Astrocyte (in vitro differentiated cells and primary cell): ENCODE results near the gene WDR20.

Source experiments
- EZH2 ChIP-seq: IDR thresholded peaks from 2 replicates; pipeline ENCODE4 v1.6.1; 2012; ENCODE audit warnings: mild to moderate bottlenecking, low read length, inconsistent platforms; ENCODE audit not compliant: insufficient read depth
- TF ChIP-seq, protein P1 (sequence below): IDR thresholded peaks from 2 replicates; pipeline ENCODE4 v1.5.1; 2011; ENCODE audit warnings: low read depth, mild to moderate bottlenecking, inconsistent platforms, low read length, moderate library complexity; ENCODE audit not compliant: insufficient read depth

DNA sequence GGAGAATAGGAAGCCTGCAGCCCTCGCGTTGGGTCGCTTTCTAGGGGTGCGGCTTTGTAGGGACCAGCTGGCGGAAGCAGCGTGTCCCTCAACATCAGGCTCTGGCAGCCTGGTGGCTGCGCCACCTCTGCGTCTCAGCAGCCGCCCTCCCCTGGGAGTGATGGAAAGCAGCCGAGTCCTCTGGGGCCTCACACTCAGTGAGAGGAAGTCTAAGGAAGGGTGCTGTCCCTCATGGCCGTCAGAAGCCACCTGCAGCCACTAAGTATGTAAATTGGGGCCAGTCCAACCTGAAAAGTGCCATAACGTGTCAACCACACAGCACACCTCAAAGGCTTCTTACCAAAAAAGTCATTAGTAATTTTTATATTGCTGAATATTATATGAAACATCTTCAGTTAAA lies 80.3 kb downstream of the WDR20 start:
- TF ChIP-seq, protein P1, sequence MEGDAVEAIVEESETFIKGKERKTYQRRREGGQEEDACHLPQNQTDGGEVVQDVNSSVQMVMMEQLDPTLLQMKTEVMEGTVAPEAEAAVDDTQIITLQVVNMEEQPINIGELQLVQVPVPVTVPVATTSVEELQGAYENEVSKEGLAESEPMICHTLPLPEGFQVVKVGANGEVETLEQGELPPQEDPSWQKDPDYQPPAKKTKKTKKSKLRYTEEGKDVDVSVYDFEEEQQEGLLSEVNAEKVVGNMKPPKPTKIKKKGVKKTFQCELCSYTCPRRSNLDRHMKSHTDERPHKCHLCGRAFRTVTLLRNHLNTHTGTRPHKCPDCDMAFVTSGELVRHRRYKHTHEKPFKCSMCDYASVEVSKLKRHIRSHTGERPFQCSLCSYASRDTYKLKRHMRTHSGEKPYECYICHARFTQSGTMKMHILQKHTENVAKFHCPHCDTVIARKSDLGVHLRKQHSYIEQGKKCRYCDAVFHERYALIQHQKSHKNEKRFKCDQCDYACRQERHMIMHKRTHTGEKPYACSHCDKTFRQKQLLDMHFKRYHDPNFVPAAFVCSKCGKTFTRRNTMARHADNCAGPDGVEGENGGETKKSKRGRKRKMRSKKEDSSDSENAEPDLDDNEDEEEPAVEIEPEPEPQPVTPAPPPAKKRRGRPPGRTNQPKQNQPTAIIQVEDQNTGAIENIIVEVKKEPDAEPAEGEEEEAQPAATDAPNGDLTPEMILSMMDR, result no peak
- no peak for TF ChIP-seq EZH2
